A673 (cell line): ENCODE data around the gene CYS1.

Experiments
- CTCF ChIP-seq: fragments of 300-800, 200-600 bp; sonication (generic); conservative IDR thresholded peaks from 2 replicates; pipeline ENCODE4 v1.5.1; 2017; ENCODE audit warnings: low read depth, mild to moderate bottlenecking, antibody characterized with exemption, low read length, moderate library complexity, mixed read lengths
- EZH2 ChIP-seq: fragments of 200-600 bp; sonication (generic); IDR thresholded peaks from 2 replicates; pipeline ENCODE4 v1.6.1; 2017; ENCODE audit warnings: borderline replicate concordance, low read depth, mild to moderate bottlenecking, mixed read lengths, antibody characterized with exemption, low read length; ENCODE audit not compliant: poor library complexity, severe bottlenecking

GRCh38 chr2:10109311-10109710 lies 29.1 kb upstream of the CYS1 start:
- no peak for TF ChIP-seq CTCF
- TF ChIP-seq EZH2 = no peak
